ENCODE results near the gene RIMOC1. TPM values are rescaled to one million over a fixed set of nuclear protein-coding genes. Genes with fewer than 3 reads are reported as not detected.
A peak's percentile ranks its signal among the peaks of the same experiment; 100 is the strongest.

Gene RIMOC1
- total and polyA plus RNA-seq, 2 experiments from 2014 or later, result 14.2 to 29.3 TPM

DNA sequence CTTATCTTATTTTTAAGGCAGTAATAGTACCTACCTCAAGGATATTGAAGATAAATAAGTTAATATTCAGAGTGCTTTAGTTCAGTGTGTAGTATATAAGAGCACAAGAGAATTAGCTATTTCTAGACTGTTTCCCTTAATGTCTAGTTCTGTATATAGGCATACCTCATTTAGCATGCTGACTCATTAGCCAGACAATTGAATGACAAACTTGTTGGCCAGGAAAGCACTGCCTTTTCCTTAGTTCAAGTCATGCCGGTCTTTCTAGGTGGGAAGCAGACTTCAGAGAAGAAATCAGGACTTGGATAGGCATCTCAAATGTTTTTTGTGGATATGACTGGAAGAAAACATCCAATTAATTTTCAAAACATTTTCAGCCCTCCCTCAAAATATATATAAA is 17.7 kb downstream of the RIMOC1 start:
- H3K4me3 ChIP-seq, result no peak overlapping the region
- H3K9me3 ChIP-seq (ENCODE audit: low read depth), result no peaks in the 10 kb centered on the region
- H3K27ac ChIP-seq, result no peak overlapping the region
- TF ChIP-seq EZH2phosphoT487 (IDR thresholded peaks at IDR 0.05; ENCODE audit: low read depth, severe bottlenecking, unreplicated experiment) (no peak), EZH2 (IDR thresholded peaks at IDR 0.05; ENCODE audit: borderline replicate concordance) (no peak)
- TF ChIP-seq, protein P1, sequence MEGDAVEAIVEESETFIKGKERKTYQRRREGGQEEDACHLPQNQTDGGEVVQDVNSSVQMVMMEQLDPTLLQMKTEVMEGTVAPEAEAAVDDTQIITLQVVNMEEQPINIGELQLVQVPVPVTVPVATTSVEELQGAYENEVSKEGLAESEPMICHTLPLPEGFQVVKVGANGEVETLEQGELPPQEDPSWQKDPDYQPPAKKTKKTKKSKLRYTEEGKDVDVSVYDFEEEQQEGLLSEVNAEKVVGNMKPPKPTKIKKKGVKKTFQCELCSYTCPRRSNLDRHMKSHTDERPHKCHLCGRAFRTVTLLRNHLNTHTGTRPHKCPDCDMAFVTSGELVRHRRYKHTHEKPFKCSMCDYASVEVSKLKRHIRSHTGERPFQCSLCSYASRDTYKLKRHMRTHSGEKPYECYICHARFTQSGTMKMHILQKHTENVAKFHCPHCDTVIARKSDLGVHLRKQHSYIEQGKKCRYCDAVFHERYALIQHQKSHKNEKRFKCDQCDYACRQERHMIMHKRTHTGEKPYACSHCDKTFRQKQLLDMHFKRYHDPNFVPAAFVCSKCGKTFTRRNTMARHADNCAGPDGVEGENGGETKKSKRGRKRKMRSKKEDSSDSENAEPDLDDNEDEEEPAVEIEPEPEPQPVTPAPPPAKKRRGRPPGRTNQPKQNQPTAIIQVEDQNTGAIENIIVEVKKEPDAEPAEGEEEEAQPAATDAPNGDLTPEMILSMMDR (IDR thresholded peaks at IDR 0.05; ENCODE audit: poor library complexity), result no peak
- H3K36me3 ChIP-seq (replicated peaks; ENCODE audit: insufficient read depth, low read depth), result no peaks in the 10 kb centered on the region
- H2AFZ ChIP-seq, result no peak overlapping the region
- H3K9me2 ChIP-seq (replicated peaks; ENCODE audit: insufficient read depth), result no peaks in the 10 kb centered on the region
- DNase-seq (ENCODE audit: low spot score), result no peak
- H3K79me2 ChIP-seq, result no peaks in the 10 kb centered on the region
- H4K20me1 ChIP-seq (ENCODE audit: insufficient read depth, poor library complexity, severe bottlenecking), result no peaks in the 10 kb centered on the region
- peaks cover 6% of the 10 kb centered on the region for H3K4me1 ChIP-seq (ENCODE audit: insufficient read depth)
- WGBS (ENCODE audit: low lambda C conversion rate, missing lambda C conversion rate), result 73% methylated on average over 1 of the region's 1 CpG
- no peaks in the 10 kb centered on the region for H3K27me3 ChIP-seq
- no peak overlapping the region for H3K4me2 ChIP-seq

DNA sequence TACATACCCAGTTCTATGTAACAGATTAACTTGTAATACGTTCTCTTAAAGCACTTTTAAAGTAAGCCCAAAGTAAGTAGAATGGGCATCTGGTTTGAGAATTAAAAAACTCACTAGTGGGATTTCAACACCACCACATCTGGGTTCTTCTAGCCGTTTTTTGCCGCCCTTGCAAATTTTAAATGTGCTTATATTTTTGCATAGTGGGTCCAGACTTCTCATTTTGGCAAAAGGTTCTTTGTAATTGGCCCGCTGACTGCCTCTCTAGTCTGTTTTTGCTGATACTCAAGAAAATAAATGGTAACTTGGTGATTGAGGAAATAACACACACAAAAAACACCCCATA is 20.4 kb downstream of the RIMOC1 start:
- Histone ChIP-seq H3K9me2 (replicated peaks; ENCODE audit: insufficient read depth) (no peaks in the 10 kb centered on the region), H3K27ac (peak overlapping the region; percentile 89), H2AFZ (peak overlapping the region; percentile 92), H3K79me2 (no peaks in the 10 kb centered on the region), H4K20me1 (ENCODE audit: insufficient read depth, poor library complexity, severe bottlenecking) (no peaks in the 10 kb centered on the region), H3K4me2 (peak overlapping the region; percentile 95), H3K9me3 (ENCODE audit: low read depth) (no peaks in the 10 kb centered on the region), H3K4me3 (peak overlapping the region; percentile 73), H3K27me3 (no peaks in the 10 kb centered on the region), H3K4me1 (ENCODE audit: insufficient read depth) (peaks cover 6% of the 10 kb centered on the region), H3K36me3 (replicated peaks; ENCODE audit: insufficient read depth, low read depth) (no peaks in the 10 kb centered on the region)
- 80% methylated on average over 4 of the region's 4 CpGs for WGBS (ENCODE audit: low lambda C conversion rate, missing lambda C conversion rate)
- DNase-seq (ENCODE audit: low spot score), result no peak
- TF ChIP-seq EZH2phosphoT487 (IDR thresholded peaks at IDR 0.05; ENCODE audit: low read depth, severe bottlenecking, unreplicated experiment), result no peak
- TF ChIP-seq EZH2 (IDR thresholded peaks at IDR 0.05; ENCODE audit: borderline replicate concordance), result no peak
- TF ChIP-seq, protein P1 (IDR thresholded peaks at IDR 0.05; ENCODE audit: poor library complexity), result no peak

DNA sequence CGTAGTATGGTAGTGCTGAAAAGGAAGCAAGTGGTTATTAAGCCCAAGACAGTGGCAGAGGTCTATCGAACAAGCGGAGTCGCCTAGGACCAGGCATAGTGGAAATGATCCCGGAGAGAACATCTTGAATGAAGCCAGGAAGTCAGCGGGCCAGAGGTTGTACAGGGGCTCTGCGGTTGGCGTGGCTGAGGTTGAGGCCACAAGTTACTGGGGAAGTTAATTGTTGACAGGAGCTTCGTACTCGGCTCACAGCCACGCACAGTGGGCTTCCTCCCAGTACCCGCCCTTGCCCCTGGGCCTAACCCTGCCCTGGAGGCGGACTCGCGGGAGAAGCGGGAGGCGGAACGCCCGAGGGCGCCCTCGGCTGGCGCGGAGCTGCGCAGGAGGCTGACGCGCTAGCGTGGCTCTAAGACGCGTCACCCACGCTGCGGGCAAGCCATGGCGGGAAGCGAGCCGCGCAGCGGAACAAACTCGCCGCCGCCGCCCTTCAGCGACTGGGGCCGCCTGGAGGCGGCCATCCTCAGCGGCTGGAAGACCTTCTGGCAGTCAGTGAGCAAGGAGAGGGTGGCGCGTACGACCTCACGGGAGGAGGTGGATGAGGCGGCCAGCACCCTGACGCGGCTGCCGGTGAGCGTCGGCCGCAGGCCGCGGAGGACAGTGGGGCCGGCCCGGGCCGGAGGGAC is 20.9 kb downstream of the RIMOC1 start, which contains the start of gene FBXO4:
Gene FBXO4 (plus strand): TSS at position 410 of the 683 bp plus-strand sequence. CDS start 29 bp downstream, at position 439.
- WGBS (ENCODE audit: low lambda C conversion rate, missing lambda C conversion rate), result 3% methylated on average over 58 of the region's 60 CpGs
- peak within 1 kb of the TSS; percentile 73 for H3K4me3 ChIP-seq
- TF ChIP-seq, protein P1 (IDR thresholded peaks at IDR 0.05; ENCODE audit: poor library complexity), result peak; percentile 60
- TF ChIP-seq EZH2phosphoT487 (IDR thresholded peaks at IDR 0.05; ENCODE audit: low read depth, severe bottlenecking, unreplicated experiment), result no peak

More for the DNA sequence above, 20.9 kb downstream of the RIMOC1 start, which contains the start of gene FBXO4:
- Histone ChIP-seq H3K36me3 (replicated peaks; ENCODE audit: insufficient read depth, low read depth) (no peaks in the 10 kb centered on the region), H3K79me2 (no peaks in the 10 kb centered on the region), H3K27me3 (no peaks in the 10 kb centered on the region), H3K4me1 (ENCODE audit: insufficient read depth) (peaks cover 6% of the 10 kb centered on the region), H3K27ac (peak within 1 kb of the TSS; percentile 89), H2AFZ (peak within 1 kb of the TSS; percentile 92), H3K9me2 (replicated peaks; ENCODE audit: insufficient read depth) (no peaks in the 10 kb centered on the region), H3K4me2 (peak within 1 kb of the TSS; percentile 95), H4K20me1 (ENCODE audit: insufficient read depth, poor library complexity, severe bottlenecking) (no peaks in the 10 kb centered on the region), H3K9me3 (ENCODE audit: low read depth) (no peaks in the 10 kb centered on the region)
- DNase-seq (ENCODE audit: low spot score), result peak; percentile 92

Measured in hepatocyte (in vitro differentiated cells).